ENCODE results near the gene ZNF503.

The ZNF503 gene

GRCh38 chr10:75426880-75427279, 25.3 kb upstream of the ZNF503 start:
- DNase-seq (no peak), ATAC-seq (replicated peaks) (no peak)
- Mint-ChIP-seq H3K27me3 (peaks cover 34 to 36% of the 10 kb centered on the region in 2 donors), H3K9me3 (no peaks in the 10 kb centered on the region), H3K4me3 (no peak overlapping the region), H3K36me3 (no peaks in the 10 kb centered on the region), H3K27ac (no peak overlapping the region), H3K4me1 (peaks cover 6 to 9% of the 10 kb centered on the region in 2 donors)

DNA sequence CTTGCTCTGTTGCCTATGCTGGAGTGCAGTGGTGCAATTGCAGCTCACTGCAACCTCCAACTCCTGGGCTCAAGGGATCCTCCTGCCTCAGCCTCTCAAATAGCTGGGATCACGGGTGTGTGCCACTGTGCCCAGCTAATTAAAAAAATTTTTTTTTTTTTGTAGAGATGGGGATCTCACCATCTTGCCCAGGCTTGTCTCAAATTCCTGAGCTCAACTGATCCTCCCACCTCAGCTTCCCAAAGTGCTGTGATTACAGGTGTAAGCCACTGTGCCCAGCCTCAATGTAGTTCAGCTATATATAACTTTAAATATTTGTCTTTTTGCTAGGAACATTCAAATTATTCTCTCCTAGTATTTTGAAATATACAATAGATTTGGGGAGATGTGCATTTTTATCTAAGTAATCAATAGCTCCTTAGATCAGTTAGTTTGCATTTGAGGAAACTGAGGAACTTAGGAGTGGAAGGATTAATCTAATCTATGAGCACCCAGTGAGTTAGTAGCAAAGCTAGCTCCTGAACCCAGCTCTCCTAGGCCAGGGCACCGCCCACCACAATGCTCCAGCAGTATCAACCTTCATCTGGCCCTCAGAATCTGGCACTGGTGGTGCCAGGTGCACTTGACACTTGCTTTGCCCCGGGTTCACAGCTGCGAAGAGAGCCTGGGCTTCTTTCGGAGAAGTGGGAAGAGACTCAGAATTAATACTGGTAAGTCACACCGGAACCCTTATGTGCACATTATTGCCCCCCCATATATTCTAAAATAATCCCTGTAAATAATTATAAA, 23.9 kb upstream of the ZNF503 start:
- Mint-ChIP-seq H3K27ac (no peak overlapping the region), H3K4me1 (peaks cover 4 to 5% of the 10 kb centered on the region in 2 donors), H3K4me3 (no peak overlapping the region), H3K36me3 (no peaks in the 10 kb centered on the region), H3K9me3 (no peaks in the 10 kb centered on the region), H3K27me3 (peaks cover 28% of the 10 kb centered on the region in 2 donors)
- no peak for ATAC-seq (replicated peaks)
- DNase-seq, result no peak

DNA sequence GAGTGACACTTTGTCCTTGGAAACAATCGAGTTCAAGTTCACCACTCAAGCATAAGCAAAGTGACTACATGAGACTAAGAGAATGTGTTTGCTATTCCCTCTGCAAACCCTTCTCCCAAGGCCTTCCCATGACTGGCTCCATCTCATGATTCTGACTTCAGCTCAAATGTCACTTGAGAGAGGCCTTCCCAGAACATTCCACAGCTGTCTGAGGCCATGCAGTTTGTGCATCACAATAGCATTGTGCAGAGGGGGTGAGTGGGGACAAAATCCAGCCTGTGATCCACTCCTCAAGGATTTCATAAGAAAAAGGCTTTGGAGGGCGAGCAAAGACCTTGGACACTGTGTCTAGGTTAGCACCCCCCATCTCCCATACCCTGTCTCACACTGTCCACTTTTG, 23.0 kb upstream of the ZNF503 start:
- Mint-ChIP-seq H3K27me3 (peaks cover 19 to 26% of the 10 kb centered on the region in 2 donors), H3K27ac (no peak overlapping the region), H3K4me1 (no peaks in the 10 kb centered on the region), H3K9me3 (no peaks in the 10 kb centered on the region), H3K36me3 (no peaks in the 10 kb centered on the region), H3K4me3 (no peak overlapping the region)
- ATAC-seq (replicated peaks), result no peak
- no peak for DNase-seq

DNA sequence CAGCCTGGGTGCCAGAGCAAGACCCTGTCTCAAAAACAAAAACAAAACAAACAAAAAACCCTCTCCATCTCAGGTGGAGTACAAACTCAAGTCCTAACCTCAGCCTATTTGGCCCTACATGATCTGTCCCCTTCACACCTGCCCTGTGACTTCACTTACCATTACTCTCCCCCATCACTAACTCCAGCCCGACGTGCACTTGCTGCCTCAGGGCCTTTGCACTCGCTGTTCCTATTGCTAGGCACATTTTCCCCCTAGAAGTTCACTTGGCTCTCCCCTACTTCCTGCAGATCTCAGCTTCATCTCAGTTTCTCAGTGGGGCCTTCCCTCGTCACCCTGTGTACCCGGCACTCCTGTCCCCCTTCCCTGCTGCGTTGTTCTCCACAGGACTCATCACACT, 21.3 kb upstream of the ZNF503 start:
- H3K27ac Mint-ChIP-seq, result no peak overlapping the region
- H3K27me3 Mint-ChIP-seq, result peaks cover 12 to 19% of the 10 kb centered on the region in 2 donors
- no peaks in the 10 kb centered on the region for H3K9me3 Mint-ChIP-seq
- H3K36me3 Mint-ChIP-seq, result no peaks in the 10 kb centered on the region
- H3K4me1 Mint-ChIP-seq, result no peaks in the 10 kb centered on the region
- DNase-seq, result no peak
- H3K4me3 Mint-ChIP-seq, result no peak overlapping the region
- no peak for ATAC-seq (replicated peaks)

- ATAC-seq (replicated peaks) (no peak), DNase-seq (no peak)
- no peak overlapping the region for H3K4me3 Mint-ChIP-seq
- peaks cover 28 to 45% of the 10 kb centered on the region in 2 donors for H3K27me3 Mint-ChIP-seq
- peaks cover 0 to 2% of the 10 kb centered on the region in 2 donors for H3K9me3 Mint-ChIP-seq
- no peaks in the 10 kb centered on the region for H3K36me3 Mint-ChIP-seq
- no peak overlapping the region for H3K27ac Mint-ChIP-seq
- H3K4me1 Mint-ChIP-seq, result no peaks in the 10 kb centered on the region
Measured at GRCh38 chr10:75418712-75419111, 17.1 kb upstream of the ZNF503 start.

DNA sequence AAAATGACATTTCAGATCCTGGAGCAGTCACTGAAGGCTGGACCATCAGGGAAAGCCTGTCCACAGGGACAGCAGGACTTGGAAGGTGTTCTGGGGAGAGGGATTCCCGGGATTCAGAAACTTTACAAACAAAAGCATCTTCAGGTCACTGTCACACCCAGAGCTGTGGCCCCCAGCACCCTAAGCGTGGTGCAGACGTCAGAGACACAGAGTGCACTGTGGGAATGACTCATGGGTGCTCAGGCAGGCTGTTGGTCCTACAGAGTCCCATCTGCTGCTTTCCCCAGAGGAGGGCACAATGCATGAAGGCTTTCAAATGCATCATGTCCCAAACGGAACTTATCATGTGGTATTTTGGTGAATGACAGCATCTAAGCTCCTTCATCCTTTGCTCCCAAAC, 16.7 kb upstream of the ZNF503 start:
- Mint-ChIP-seq H3K4me1 (no peaks in the 10 kb centered on the region), H3K9me3 (peaks cover 0 to 2% of the 10 kb centered on the region in 2 donors), H3K4me3 (no peak overlapping the region), H3K27me3 (peaks cover 31 to 50% of the 10 kb centered on the region in 2 donors), H3K36me3 (no peaks in the 10 kb centered on the region), H3K27ac (no peak overlapping the region)
- no peak for DNase-seq
- ATAC-seq (replicated peaks), result no peak

DNA sequence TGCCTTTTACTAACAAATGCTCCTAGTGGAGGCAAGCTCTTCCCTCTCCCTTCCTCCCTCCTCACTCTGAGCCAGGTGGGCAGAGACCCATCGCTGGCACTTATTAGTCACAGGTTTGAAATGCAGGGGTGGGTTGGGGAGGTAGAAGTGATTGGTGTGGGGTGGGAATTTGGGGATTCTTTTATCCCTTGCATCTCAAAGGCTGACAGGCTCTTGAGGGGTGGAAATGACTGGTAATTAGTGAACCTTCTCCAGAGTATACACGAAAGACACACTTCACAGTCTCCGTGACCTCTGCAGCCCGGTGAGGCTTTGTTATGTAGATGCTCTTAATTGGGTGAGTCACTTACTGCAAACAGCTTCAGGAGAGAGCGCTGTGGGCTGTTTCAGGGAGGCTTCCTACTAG, 16.0 kb upstream of the ZNF503 start:
- peaks cover 0 to 2% of the 10 kb centered on the region in 2 donors for H3K9me3 Mint-ChIP-seq
- H3K27me3 Mint-ChIP-seq, result peaks cover 29 to 55% of the 10 kb centered on the region in 2 donors
- no peaks in the 10 kb centered on the region for H3K36me3 Mint-ChIP-seq
- ATAC-seq (replicated peaks), result no peak
- no peaks in the 10 kb centered on the region for H3K4me1 Mint-ChIP-seq
- no peak overlapping the region for H3K27ac Mint-ChIP-seq
- DNase-seq, result no peak
- no peak overlapping the region for H3K4me3 Mint-ChIP-seq

GRCh38 chr10:75414527-75414926, 13.0 kb upstream of the ZNF503 start:
- H3K36me3 Mint-ChIP-seq, result no peaks in the 10 kb centered on the region
- ATAC-seq (replicated peaks), result no peak

GRCh38 chr10:75410132-75411005, 8.8 kb upstream of the ZNF503 start:
- ATAC-seq (replicated peaks) (no peak), DNase-seq (no peak)
- Mint-ChIP-seq H3K9me3 (peaks cover 4% of the 10 kb centered on the region in 2 donors), H3K27me3 (peaks cover 64 to 81% of the 10 kb centered on the region in 2 donors), H3K27ac (no peak overlapping the region), H3K4me3 (peak overlapping the region; percentile 50 to 62), H3K4me1 (peaks cover 7 to 20% of the 10 kb centered on the region in 2 donors), H3K36me3 (peaks cover 3 to 4% of the 10 kb centered on the region in 2 donors)

More at GRCh38 chr10:75414527-75414926, 13.0 kb upstream of the ZNF503 start:
- Mint-ChIP-seq H3K27ac (no peak overlapping the region), H3K9me3 (peaks cover 0 to 3% of the 10 kb centered on the region in 2 donors), H3K4me3 (no peak overlapping the region), H3K4me1 (peaks cover 0 to under 1% of the 10 kb centered on the region in 2 donors), H3K27me3 (peaks cover 49 to 71% of the 10 kb centered on the region in 2 donors)
- no peak for DNase-seq

DNA sequence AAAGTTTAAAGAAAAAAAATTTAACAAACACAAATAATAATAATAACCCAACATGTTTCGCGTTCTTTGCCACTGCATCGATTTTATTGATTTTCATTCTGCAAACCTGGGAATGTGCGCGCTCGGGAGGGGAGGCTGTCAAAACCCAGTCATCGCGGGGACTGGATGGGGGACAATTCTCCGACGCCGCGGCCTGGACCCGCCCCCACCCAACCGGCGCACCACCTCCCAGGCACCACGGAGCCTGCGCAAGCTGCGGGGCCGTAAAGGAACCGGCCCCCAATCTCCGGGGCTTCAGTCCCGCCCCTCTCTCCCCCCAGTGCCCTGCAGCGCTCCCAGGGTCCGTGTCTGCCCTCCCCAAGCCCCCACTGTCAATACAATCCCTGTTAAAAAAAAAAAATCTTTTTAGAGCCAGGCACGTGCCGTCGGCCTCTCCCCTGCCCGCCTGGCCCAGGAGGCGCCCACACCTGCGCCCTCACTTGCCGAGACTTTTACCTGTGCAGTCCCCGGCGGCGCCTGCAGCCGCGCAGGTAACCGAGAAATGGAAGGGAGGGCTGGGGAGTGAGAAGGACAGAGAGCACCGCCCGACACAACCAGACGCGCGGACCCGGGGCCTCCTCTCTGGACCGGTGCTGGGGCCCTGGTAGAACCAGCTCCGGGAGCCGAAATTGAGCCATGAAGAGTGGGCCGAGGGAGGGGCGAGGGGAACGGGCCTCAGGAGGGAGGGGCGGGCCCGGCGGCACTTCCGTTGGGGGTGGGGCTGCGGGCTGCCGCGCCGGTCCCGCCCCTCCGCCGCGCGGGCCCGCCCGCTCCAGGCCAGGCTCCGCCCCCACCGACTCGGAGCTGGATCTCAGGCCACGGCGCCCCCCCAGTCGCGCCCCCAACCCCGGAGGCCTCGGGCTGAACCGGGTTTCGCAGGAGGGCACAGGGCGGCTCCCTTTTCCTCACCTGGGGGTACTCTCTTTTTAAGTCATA, 7.6 kb upstream of the ZNF503 start:
- DNase-seq, result no peak
- no peak overlapping the region for H3K27ac Mint-ChIP-seq

DNA sequence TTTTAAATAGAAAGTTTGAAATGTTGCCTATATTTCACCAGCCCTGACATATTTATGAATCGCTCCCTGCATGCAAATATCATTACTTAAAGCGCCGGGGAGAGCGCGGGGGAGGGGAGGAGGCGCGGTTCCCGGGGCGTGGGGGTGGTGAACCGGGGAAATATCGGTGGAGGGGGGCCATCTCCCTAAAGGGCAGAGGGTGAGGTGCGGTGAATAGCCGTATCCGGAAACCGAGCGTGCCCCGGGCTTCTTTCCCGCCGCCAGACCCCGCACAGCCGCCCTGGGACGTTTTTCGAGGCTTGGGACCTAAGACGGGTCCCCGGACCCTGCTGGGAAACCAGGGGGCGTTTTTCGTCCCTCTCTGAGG, 6.9 kb upstream of the ZNF503 start:
- Mint-ChIP-seq H3K9me3 (peaks cover 4% of the 10 kb centered on the region in 2 donors), H3K27ac (no peak overlapping the region), H3K4me1 (peaks cover 11 to 28% of the 10 kb centered on the region in 2 donors), H3K36me3 (peaks cover 3 to 7% of the 10 kb centered on the region in 2 donors), H3K4me3 (peak overlapping the region; percentile 47 to 80), H3K27me3 (peaks cover 61 to 86% of the 10 kb centered on the region in 2 donors)
- ATAC-seq (replicated peaks) (no peak), DNase-seq (no peak)

More for the DNA sequence above, 7.6 kb upstream of the ZNF503 start:
- ATAC-seq (replicated peaks), result peak; percentile 51 to 61
- Mint-ChIP-seq H3K27me3 (peaks cover 60 to 86% of the 10 kb centered on the region in 2 donors), H3K36me3 (peaks cover 3 to 4% of the 10 kb centered on the region in 2 donors), H3K4me3 (peak overlapping the region; percentile 77 to 80), H3K4me1 (peaks cover 7 to 21% of the 10 kb centered on the region in 2 donors), H3K9me3 (peaks cover 4% of the 10 kb centered on the region in 2 donors)

DNA sequence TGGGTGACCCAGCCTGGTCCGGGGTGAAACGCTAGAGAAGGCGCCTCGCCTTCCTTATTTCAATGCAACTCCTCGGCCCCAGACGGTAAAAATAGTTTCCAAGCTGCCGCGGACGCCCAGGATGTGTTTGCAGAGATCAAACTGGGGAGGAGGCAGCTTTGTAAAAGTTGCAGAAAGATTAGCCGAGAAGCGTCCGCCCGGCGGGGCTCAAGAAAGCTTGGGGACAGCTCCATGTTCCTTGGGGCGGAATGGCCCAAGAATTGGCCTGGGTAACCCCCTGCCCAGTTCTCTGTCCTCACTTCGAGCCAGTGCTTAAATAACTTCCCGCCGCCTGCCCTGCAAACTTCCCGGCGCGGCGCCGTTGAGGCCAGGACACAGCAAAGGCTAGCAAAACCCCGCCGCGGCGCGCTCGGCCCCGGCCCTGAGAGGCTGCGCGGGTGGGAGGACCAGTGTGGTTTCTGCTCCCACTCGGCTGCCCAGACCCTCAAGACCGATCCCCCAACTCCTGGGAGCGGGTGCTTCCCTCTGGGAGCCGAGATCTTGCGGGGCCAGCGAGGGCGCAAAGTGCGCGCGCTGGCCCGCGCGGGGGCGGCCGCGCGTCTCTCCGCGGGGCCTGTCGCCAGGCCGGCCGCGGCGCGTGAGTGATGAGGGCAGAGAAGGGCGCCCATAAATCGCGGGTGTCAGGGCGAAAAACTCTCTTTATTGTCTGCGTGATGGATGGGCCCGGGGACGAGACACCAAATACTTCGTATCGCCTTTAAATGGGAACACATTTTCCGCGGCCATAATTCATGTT, 6.3 kb upstream of the ZNF503 start:
- H3K9me3 Mint-ChIP-seq, result peaks cover 4% of the 10 kb centered on the region in 2 donors
- no peak overlapping the region for H3K27ac Mint-ChIP-seq
- H3K4me1 Mint-ChIP-seq, result peaks cover 16 to 34% of the 10 kb centered on the region in 2 donors
- DNase-seq (no peak), ATAC-seq (replicated peaks) (no peak)
- H3K4me3 Mint-ChIP-seq, result peak overlapping the region; percentile 61 to 80
- peaks cover 3 to 7% of the 10 kb centered on the region in 2 donors for H3K36me3 Mint-ChIP-seq
- peaks cover 63 to 87% of the 10 kb centered on the region in 2 donors for H3K27me3 Mint-ChIP-seq

DNA sequence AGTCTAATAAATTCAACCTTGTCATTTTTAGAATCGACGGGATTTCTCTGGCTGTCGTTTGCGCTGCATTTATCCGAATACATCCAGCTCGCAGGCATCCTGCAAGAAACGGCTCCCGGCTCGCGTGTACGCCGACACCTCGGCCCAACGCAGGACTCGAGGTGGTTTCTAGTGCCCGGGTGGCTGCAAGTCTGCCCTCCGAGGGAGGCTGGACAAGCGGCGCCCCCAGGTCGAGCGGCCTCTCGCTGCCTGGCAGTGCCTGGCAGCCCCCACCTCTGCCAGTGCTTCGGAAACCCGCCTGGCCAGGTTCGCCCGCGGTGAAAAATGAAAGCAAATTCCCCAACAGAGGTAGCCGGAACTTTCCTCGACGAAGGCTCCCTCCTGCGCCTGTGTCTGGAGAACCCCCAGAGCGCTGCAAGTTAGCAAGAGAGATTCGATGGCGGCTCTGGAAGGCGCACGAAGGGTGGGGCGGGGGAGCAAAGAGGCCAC, 5.7 kb upstream of the ZNF503 start:
- DNase-seq (no peak), ATAC-seq (replicated peaks) (no peak)
- Mint-ChIP-seq H3K27me3 (peaks cover 66 to 89% of the 10 kb centered on the region in 2 donors), H3K9me3 (peaks cover 4% of the 10 kb centered on the region in 2 donors), H3K27ac (no peak overlapping the region), H3K4me1 (peaks cover 21 to 41% of the 10 kb centered on the region in 2 donors), H3K36me3 (peaks cover 3 to 7% of the 10 kb centered on the region in 2 donors), H3K4me3 (peak overlapping the region; percentile 61 to 65)
